A673 (cell line): ENCODE results near the gene GRIK1.

Source experiments
- CTCF ChIP-seq: fragments of 300-800, 200-600 bp; sonication (generic); conservative IDR thresholded peaks from 2 replicates; pipeline ENCODE4 v1.5.1; 2017; ENCODE audit warnings: low read depth, mild to moderate bottlenecking, antibody characterized with exemption, low read length, moderate library complexity, mixed read lengths
- EZH2 ChIP-seq: fragments of 200-600 bp; sonication (generic); IDR thresholded peaks from 2 replicates; pipeline ENCODE4 v1.6.1; 2017; ENCODE audit warnings: borderline replicate concordance, low read depth, mild to moderate bottlenecking, mixed read lengths, antibody characterized with exemption, low read length; ENCODE audit not compliant: poor library complexity, severe bottlenecking

- no peak for TF ChIP-seq CTCF
- TF ChIP-seq EZH2 = no peak
These were observed 128.9 kb downstream of the GRIK1 start for GRCh38 chr21:29810871-29811270.
